Measurements from ENCODE around the gene INSL3. TPM values are rescaled to one million over a fixed set of nuclear protein-coding genes. Genes with fewer than 3 reads are reported as not detected.

Gene INSL3, protein sequence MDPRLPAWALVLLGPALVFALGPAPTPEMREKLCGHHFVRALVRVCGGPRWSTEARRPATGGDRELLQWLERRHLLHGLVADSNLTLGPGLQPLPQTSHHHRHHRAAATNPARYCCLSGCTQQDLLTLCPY
- not detected for total RNA-seq
- polyA plus RNA-seq (ENCODE audit: insufficient read depth, low read depth, low replicate concordance), result not detected
- long read RNA-seq, donor 1, result 0 reads
- long read RNA-seq, donor 2, result 0 reads
- long read RNA-seq, donor 3, result 0 reads
- long read RNA-seq, donor 4, result 0 reads
- long read RNA-seq, donor 5, result 0 reads
- long read RNA-seq, donor 6, result 0 reads
- long read RNA-seq, donor 7, partial matches to known transcripts, result 0 of 1 reads
- long read RNA-seq, donor 7, other reads (novel, unspliced or antisense), result 1 of 1 reads
- long read RNA-seq, donor 8, result 0 reads
- long read RNA-seq, donor 9, result 0 reads
- long read RNA-seq, donor 10, result 0 reads

DNA sequence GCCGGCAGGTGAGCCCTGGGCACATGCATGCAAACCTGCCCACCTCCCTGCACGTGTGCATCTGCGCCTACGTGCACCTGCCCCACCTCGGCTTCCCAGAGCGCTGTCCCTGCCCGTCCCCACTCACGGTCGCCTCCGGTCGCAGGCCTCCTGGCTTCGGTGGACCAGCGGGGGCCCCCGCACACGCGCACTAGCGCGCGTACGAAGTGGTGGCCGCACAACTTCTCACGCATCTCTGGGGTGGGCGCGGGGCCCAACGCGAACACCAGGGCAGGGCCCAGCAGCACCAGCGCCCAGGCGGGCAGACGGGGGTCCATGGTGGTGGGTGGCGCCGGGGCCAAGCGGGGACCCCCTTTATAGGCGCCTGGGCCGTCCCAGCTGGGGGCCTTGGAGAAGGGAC lies at the start of gene INSL3:
Gene INSL3, minus strand, starts transcription at position 330 of the 400 bp plus-strand sequence. Its CDS starts 13 bp downstream, at position 317.
- Histone ChIP-seq H3K4me3 (ENCODE audit: low read length in 3 of 3) (no peak within 1 kb of the TSS), H3K9ac (ENCODE audit: low read length in 3 of 3) (no peak within 1 kb of the TSS), H3K4me1 (ENCODE audit: control insufficient read depth in 2 of 3, insufficient read depth in 2 of 3, low read depth in 1 of 3, low read length in 3 of 3) (no peaks in the 10 kb centered on the region), H3K36me3 (ENCODE audit: control insufficient read depth in 2 of 3, insufficient read depth in 3 of 3, low read length in 3 of 3) (no peaks in the 10 kb centered on the region), H3K9me3 (ENCODE audit: control insufficient read depth in 2 of 3, insufficient read depth in 1 of 3, low read length in 3 of 3) (no peaks in the 10 kb centered on the region), H3K27me3 (ENCODE audit: control insufficient read depth, insufficient read depth, low read length) (no peaks in the 10 kb centered on the region), H3K27ac (ENCODE audit: low read depth in 2 of 2, low read length in 2 of 2) (no peak within 1 kb of the TSS)
- TF ChIP-seq, protein P1, sequence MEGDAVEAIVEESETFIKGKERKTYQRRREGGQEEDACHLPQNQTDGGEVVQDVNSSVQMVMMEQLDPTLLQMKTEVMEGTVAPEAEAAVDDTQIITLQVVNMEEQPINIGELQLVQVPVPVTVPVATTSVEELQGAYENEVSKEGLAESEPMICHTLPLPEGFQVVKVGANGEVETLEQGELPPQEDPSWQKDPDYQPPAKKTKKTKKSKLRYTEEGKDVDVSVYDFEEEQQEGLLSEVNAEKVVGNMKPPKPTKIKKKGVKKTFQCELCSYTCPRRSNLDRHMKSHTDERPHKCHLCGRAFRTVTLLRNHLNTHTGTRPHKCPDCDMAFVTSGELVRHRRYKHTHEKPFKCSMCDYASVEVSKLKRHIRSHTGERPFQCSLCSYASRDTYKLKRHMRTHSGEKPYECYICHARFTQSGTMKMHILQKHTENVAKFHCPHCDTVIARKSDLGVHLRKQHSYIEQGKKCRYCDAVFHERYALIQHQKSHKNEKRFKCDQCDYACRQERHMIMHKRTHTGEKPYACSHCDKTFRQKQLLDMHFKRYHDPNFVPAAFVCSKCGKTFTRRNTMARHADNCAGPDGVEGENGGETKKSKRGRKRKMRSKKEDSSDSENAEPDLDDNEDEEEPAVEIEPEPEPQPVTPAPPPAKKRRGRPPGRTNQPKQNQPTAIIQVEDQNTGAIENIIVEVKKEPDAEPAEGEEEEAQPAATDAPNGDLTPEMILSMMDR (IDR thresholded peaks at IDR 0.05; ENCODE audit: borderline replicate concordance, extremely low read depth, insufficient read depth), result no peak
- FAIRE-seq (no peak), DNase-seq (no peak)
- intact Hi-C loops (cut with DNase I), result no loop called here

DNA sequence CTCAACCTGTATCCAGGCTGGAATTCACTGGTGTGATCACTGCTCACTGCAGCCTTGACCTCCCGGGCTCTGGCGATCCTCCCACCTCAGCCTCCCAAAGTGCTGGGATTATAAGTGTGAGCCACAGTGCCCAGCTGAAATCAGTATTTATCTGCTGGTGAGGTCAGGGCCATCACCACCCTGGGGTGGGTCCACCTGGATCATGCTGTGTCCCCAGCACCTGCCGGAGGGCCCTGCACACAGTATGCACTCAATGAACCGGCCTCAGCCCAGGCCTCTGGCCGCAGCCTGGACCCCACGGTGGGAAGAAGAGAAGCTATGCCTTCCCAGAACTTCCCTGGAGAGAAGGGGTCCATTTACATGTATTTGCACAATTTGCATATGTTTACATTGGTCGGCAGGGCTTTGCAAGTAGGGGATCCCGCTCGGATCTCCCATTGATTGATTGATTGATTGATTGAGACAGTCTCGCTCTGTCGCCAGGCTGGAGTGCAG lies 47.8 kb upstream of the INSL3 start:
- Histone ChIP-seq H3K36me3 (ENCODE audit: control insufficient read depth in 2 of 3, insufficient read depth in 3 of 3, low read length in 3 of 3) (peaks cover 0 to 7% (median 1%) of the 10 kb centered on the region in 3 donors), H3K27ac (ENCODE audit: low read depth in 2 of 2, low read length in 2 of 2) (no peak overlapping the region), H3K9ac (ENCODE audit: low read length in 3 of 3) (no peak overlapping the region), H3K9me3 (ENCODE audit: control insufficient read depth in 2 of 3, insufficient read depth in 1 of 3, low read length in 3 of 3) (no peaks in the 10 kb centered on the region), H3K27me3 (ENCODE audit: control insufficient read depth, insufficient read depth, low read length) (peaks cover 19% of the 10 kb centered on the region), H3K4me1 (ENCODE audit: control insufficient read depth in 2 of 3, insufficient read depth in 2 of 3, low read depth in 1 of 3, low read length in 3 of 3) (peaks cover 0 to 3% (median 0%) of the 10 kb centered on the region in 3 donors), H3K4me3 (ENCODE audit: low read length in 3 of 3) (no peak overlapping the region)
- TF ChIP-seq, protein P1 (IDR thresholded peaks at IDR 0.05; ENCODE audit: borderline replicate concordance, extremely low read depth, insufficient read depth), result no peak
- intact Hi-C loops (cut with DNase I), result no loop called here
- FAIRE-seq, result no peak
- no peak for DNase-seq

DNA sequence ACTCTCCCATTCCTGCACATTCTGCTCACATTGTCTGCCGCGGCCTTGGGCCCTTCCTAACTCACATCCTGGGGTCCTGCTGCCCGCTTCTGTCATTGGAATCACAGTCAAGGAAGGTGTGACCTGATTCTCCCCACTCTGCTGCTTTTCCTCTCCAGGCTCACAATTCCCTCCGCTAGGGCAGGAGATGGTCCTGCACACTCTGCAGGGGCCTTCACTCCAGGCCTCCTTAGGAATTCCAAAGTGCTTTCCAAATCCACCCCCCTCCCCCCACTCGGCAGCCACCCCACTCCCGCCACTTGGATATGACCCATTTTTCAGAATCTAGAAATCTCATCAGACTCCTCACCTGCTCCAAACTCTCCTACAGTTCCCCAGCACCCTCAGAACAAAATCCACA lies 47.4 kb upstream of the INSL3 start:
- H3K36me3 ChIP-seq (ENCODE audit: control insufficient read depth in 2 of 3, insufficient read depth in 3 of 3, low read length in 3 of 3), result peaks cover 0 to 12% (median 6%) of the 10 kb centered on the region in 3 donors
- H3K9me3 ChIP-seq (ENCODE audit: control insufficient read depth in 2 of 3, insufficient read depth in 1 of 3, low read length in 3 of 3), result no peaks in the 10 kb centered on the region
- H3K27me3 ChIP-seq (ENCODE audit: control insufficient read depth, insufficient read depth, low read length), result peaks cover 19% of the 10 kb centered on the region
- no peak overlapping the region for H3K9ac ChIP-seq (ENCODE audit: low read length in 3 of 3)
- DNase-seq (no peak), FAIRE-seq (no peak)
- H3K4me3 ChIP-seq (ENCODE audit: low read length in 3 of 3), result no peak overlapping the region
- peaks cover 0 to 3% (median 0%) of the 10 kb centered on the region in 3 donors for H3K4me1 ChIP-seq (ENCODE audit: control insufficient read depth in 2 of 3, insufficient read depth in 2 of 3, low read depth in 1 of 3, low read length in 3 of 3)
- TF ChIP-seq, protein P1 (IDR thresholded peaks at IDR 0.05; ENCODE audit: borderline replicate concordance, extremely low read depth, insufficient read depth), result no peak
- H3K27ac ChIP-seq (ENCODE audit: low read depth in 2 of 2, low read length in 2 of 2), result no peak overlapping the region
- intact Hi-C loops (cut with DNase I), result no loop called here

All from kidney (tissue), 22 donors.